HCT116 (cell line): ENCODE results near the gene NLRC5.

ENCODE experiments used
- CTCF ChIP-seq, 3 experiments: fragments of 200-600 bp in 1 of 3; sonication (generic) in 1 of 3; IDR thresholded peaks in 2 of 3; conservative IDR thresholded peaks in 1 of 3; 2 replicates each; pipeline ENCODE4 v1.5.1; 2012 to 2017; ENCODE audit warnings: low read depth in 2 of 3, low read length in 2 of 3, antibody characterized with exemption in 1 of 3, borderline replicate concordance in 1 of 3, control low read depth in 1 of 3, mild to moderate bottlenecking in 1 of 3, mixed read lengths in 1 of 3, mixed run types in 1 of 3, moderate library complexity in 1 of 3; ENCODE audit not compliant: insufficient read depth in 1 of 3
- RAD21 ChIP-seq: IDR thresholded peaks from 2 replicates; pipeline ENCODE4 v1.6.1; 2012; ENCODE audit warnings: low read depth, mild to moderate bottlenecking
- SIN3A ChIP-seq: IDR thresholded peaks from 2 replicates; pipeline ENCODE4 v1.6.1; 2012; ENCODE audit warnings: low read depth
- TF ChIP-seq, protein P1 (sequence below): IDR thresholded peaks from 2 replicates; pipeline ENCODE4 v1.6.1; 2012; ENCODE audit warnings: low read depth
- TF ChIP-seq, protein P2 (sequence below): IDR thresholded peaks from 2 replicates; pipeline ENCODE4 v1.6.1; 2011; ENCODE audit warnings: mild to moderate bottlenecking, low read length, moderate library complexity; ENCODE audit not compliant: insufficient replicate concordance; ENCODE audit errors: extremely low read depth

- TF ChIP-seq, protein P1, sequence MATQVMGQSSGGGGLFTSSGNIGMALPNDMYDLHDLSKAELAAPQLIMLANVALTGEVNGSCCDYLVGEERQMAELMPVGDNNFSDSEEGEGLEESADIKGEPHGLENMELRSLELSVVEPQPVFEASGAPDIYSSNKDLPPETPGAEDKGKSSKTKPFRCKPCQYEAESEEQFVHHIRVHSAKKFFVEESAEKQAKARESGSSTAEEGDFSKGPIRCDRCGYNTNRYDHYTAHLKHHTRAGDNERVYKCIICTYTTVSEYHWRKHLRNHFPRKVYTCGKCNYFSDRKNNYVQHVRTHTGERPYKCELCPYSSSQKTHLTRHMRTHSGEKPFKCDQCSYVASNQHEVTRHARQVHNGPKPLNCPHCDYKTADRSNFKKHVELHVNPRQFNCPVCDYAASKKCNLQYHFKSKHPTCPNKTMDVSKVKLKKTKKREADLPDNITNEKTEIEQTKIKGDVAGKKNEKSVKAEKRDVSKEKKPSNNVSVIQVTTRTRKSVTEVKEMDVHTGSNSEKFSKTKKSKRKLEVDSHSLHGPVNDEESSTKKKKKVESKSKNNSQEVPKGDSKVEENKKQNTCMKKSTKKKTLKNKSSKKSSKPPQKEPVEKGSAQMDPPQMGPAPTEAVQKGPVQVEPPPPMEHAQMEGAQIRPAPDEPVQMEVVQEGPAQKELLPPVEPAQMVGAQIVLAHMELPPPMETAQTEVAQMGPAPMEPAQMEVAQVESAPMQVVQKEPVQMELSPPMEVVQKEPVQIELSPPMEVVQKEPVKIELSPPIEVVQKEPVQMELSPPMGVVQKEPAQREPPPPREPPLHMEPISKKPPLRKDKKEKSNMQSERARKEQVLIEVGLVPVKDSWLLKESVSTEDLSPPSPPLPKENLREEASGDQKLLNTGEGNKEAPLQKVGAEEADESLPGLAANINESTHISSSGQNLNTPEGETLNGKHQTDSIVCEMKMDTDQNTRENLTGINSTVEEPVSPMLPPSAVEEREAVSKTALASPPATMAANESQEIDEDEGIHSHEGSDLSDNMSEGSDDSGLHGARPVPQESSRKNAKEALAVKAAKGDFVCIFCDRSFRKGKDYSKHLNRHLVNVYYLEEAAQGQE, result no peak
- TF ChIP-seq, protein P2, sequence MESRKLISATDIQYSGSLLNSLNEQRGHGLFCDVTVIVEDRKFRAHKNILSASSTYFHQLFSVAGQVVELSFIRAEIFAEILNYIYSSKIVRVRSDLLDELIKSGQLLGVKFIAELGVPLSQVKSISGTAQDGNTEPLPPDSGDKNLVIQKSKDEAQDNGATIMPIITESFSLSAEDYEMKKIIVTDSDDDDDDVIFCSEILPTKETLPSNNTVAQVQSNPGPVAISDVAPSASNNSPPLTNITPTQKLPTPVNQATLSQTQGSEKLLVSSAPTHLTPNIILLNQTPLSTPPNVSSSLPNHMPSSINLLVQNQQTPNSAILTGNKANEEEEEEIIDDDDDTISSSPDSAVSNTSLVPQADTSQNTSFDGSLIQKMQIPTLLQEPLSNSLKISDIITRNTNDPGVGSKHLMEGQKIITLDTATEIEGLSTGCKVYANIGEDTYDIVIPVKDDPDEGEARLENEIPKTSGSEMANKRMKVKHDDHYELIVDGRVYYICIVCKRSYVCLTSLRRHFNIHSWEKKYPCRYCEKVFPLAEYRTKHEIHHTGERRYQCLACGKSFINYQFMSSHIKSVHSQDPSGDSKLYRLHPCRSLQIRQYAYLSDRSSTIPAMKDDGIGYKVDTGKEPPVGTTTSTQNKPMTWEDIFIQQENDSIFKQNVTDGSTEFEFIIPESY, result no peak
- TF ChIP-seq SIN3A, result no peak
- TF ChIP-seq CTCF (IDR thresholded peaks at IDR 0.05 in 2 of 3, conservative IDR thresholded peaks at IDR 0.05 in 1 of 3; ENCODE audit: borderline replicate concordance in 1 of 3, insufficient read depth in 1 of 3, low read depth in 2 of 3, low read length in 2 of 3), result no peak
- TF ChIP-seq RAD21, result no peak
Measured at GRCh38 chr16:56997264-56997663, 7.9 kb downstream of the NLRC5 start.
